Keratinocyte (primary cell): ENCODE results near the gene IFNA6. TPM values are rescaled to one million over a fixed set of nuclear protein-coding genes. Genes with fewer than 3 reads are reported as not detected.

Source experiments
- DNase-seq: peaks from one replicate; pipeline ENCODE4 v3.0.0-alpha.2; 2011; ENCODE audit warnings: low read depth, missing footprints, low spot score
- FAIRE-seq: peaks from 2 replicates; lab custom pipeline; 2011; peaks lifted over from hg19 to GRCh38; lab: Jason Lieb, UNC
- H2AFZ ChIP-seq: 2 replicates; pipeline ENCODE4 v1.6.0; 2012; ENCODE audit warnings: low read length, control low read depth, inconsistent platforms; ENCODE audit not compliant: control insufficient read depth
- H3K27ac ChIP-seq: 2 replicates; pipeline ENCODE4 v1.5.1; 2011; ENCODE audit warnings: low read length; ENCODE audit not compliant: control insufficient read depth, insufficient read depth
- H3K27me3 ChIP-seq: 3 replicates; pipeline ENCODE4 v1.6.0; 2011; ENCODE audit warnings: low read length; ENCODE audit not compliant: control insufficient read depth, insufficient read depth; ENCODE audit errors: extremely low read depth
- H3K36me3 ChIP-seq, 2 experiments: 2 replicates in 1 of 2; 3 replicates in 1 of 2; pipeline ENCODE4 v1.5.1; 2011; ENCODE audit warnings: low read length in 2 of 2, mild to moderate bottlenecking in 1 of 2; ENCODE audit not compliant: control insufficient read depth in 2 of 2, insufficient read depth in 2 of 2; ENCODE audit errors: extremely low read depth in 1 of 2
- H3K4me1 ChIP-seq: 3 replicates; pipeline ENCODE4 v1.5.1; 2011; ENCODE audit warnings: low read length; ENCODE audit not compliant: control insufficient read depth, insufficient read depth; ENCODE audit errors: extremely low read depth
- H3K4me2 ChIP-seq: 3 replicates; pipeline ENCODE4 v1.6.0; 2011; ENCODE audit warnings: low read depth, low read length; ENCODE audit not compliant: control insufficient read depth, insufficient read depth; ENCODE audit errors: extremely low read depth
- H3K4me3 ChIP-seq, 3 experiments: fragments of 200-600 bp in 1 of 3; sonication (generic) in 1 of 3; 2 replicates in 2 of 3; 3 replicates in 1 of 3; pipeline ENCODE4 v1.5.1; 2011 to 2016; ENCODE audit warnings: low read length in 3 of 3, mild to moderate bottlenecking in 3 of 3, control low read depth in 2 of 3, inconsistent platforms in 1 of 3, low read depth in 1 of 3, mixed read lengths in 1 of 3, mixed run types in 1 of 3, moderate library complexity in 1 of 3; ENCODE audit not compliant: control insufficient read depth in 2 of 3, insufficient read depth in 2 of 3; ENCODE audit errors: extremely low read depth in 1 of 3
- H3K79me2 ChIP-seq: 2 replicates; pipeline ENCODE4 v1.6.0; 2012; ENCODE audit warnings: low read length; ENCODE audit not compliant: control insufficient read depth, insufficient read depth
- H3K9ac ChIP-seq: 3 replicates; pipeline ENCODE4 v1.6.0; 2011; ENCODE audit warnings: low read length; ENCODE audit not compliant: control insufficient read depth, insufficient read depth; ENCODE audit errors: extremely low read depth
- H3K9me1 ChIP-seq: 3 replicates; pipeline ENCODE4 v1.6.0; 2011; ENCODE audit warnings: low read length; ENCODE audit not compliant: control insufficient read depth, insufficient read depth; ENCODE audit errors: extremely low read depth
- H3K9me3 ChIP-seq: 2 replicates; pipeline ENCODE4 v1.5.1; 2012; ENCODE audit warnings: low read depth, low read length; ENCODE audit not compliant: control insufficient read depth
- H4K20me1 ChIP-seq: 3 replicates; pipeline ENCODE4 v1.6.0; 2011; ENCODE audit warnings: low read length; ENCODE audit not compliant: control insufficient read depth, insufficient read depth; ENCODE audit errors: extremely low read depth
- CTCF ChIP-seq, 3 experiments: IDR thresholded peaks in 1 of 3; conservative IDR thresholded peaks in 1 of 3; optimal IDR thresholded peaks in 1 of 3; 2 replicates in 2 of 3; 3 replicates in 1 of 3; pipeline versions ENCODE3 to v1.5.1; 2011; ENCODE audit warnings: low read length in 3 of 3, mild to moderate bottlenecking in 3 of 3, moderate library complexity in 2 of 3, control low read depth in 1 of 3, inconsistent platforms in 1 of 3; ENCODE audit not compliant: insufficient read depth in 2 of 3; ENCODE audit errors: extremely low read depth in 1 of 3
- EZH2 ChIP-seq: IDR thresholded peaks from one replicate; pipeline ENCODE4 v1.6.1; 2012; ENCODE audit warnings: inconsistent platforms, mild to moderate bottlenecking, low read length, moderate library complexity
- dilution Hi-C: fragments of 300-500 bp; cut with MboI; formaldehyde crosslinking; loops from one replicate; pipeline ENCODE4 v1.7.0; 2020; ENCODE audit warnings: low sequenced_read_pairs; ENCODE audit not compliant: extremely low pct_ligation_motif_present
- polyA plus RNA-seq, 5 experiments: library from polyadenylated mRNA; depleted of rRNA in 3 of 5; stranded (reverse) in 3 of 5; stranded (forward) in 1 of 5; unstranded in 1 of 5; fragments of >200 nt; gene quantifications; 1 replicate in 1 of 5; 2 replicates in 3 of 5; 3 replicates in 1 of 5; pipeline versions ENCODE4 v1.2.1 to v1.2.3, GENCODE V29; 2011 to 2012; ENCODE audit warnings: missing spikeins in 2 of 5, low read depth in 1 of 5, low replicate concordance in 1 of 5

Gene IFNA6
- polyA plus RNA-seq, 1 donor (not counting 4 experiments of a cell fraction or from before 2014, with no cell fraction given), result not detected

GRCh38 chr9:21398955-21399489 lies 48.3 kb upstream of the IFNA6 start:
- H4K20me1 ChIP-seq, result no peaks in the 10 kb centered on the region
- no peak overlapping the region for H2AFZ ChIP-seq
- no peak for FAIRE-seq
- no peak overlapping the region for H3K27ac ChIP-seq
- H3K9me3 ChIP-seq, result no peaks in the 10 kb centered on the region
- dilution Hi-C loops, result no loop called here
- TF ChIP-seq EZH2 (no peak), CTCF (optimal IDR thresholded peaks at IDR 0.05 in 1 of 3, IDR thresholded peaks at IDR 0.05 in 1 of 3, conservative IDR thresholded peaks at IDR 0.05 in 1 of 3; ENCODE audit: extremely low read depth in 1 of 3, insufficient read depth in 2 of 3, low read length in 3 of 3) (no peak)
- H3K4me1 ChIP-seq, result no peaks in the 10 kb centered on the region
- H3K9ac ChIP-seq, result no peak overlapping the region
- no peak overlapping the region for H3K4me2 ChIP-seq
- H3K4me3 ChIP-seq, result no peak overlapping the region
- no peaks in the 10 kb centered on the region for H3K36me3 ChIP-seq
- no peaks in the 10 kb centered on the region for H3K9me1 ChIP-seq
- no peak for DNase-seq
- H3K79me2 ChIP-seq, result no peaks in the 10 kb centered on the region
- peaks cover 57% of the 10 kb centered on the region for H3K27me3 ChIP-seq

- Histone ChIP-seq H3K4me1 (no peaks in the 10 kb centered on the region), H3K9me1 (no peaks in the 10 kb centered on the region), H3K9ac (no peak overlapping the region), H3K27ac (no peak overlapping the region), H4K20me1 (no peaks in the 10 kb centered on the region), H3K79me2 (no peaks in the 10 kb centered on the region), H3K36me3 (no peaks in the 10 kb centered on the region), H3K27me3 (peaks cover 60% of the 10 kb centered on the region), H3K4me3 (peak overlapping the region in 1 of 3 experiments; percentile 35), H2AFZ (no peak overlapping the region), H3K4me2 (peak overlapping the region; percentile 76), H3K9me3 (no peaks in the 10 kb centered on the region)
- DNase-seq (no peak), FAIRE-seq (no peak)
- dilution Hi-C loops, result no loop called here
- peak; percentile 60 to 92 (median 87) for TF ChIP-seq CTCF (optimal IDR thresholded peaks at IDR 0.05 in 1 of 3, IDR thresholded peaks at IDR 0.05 in 1 of 3, conservative IDR thresholded peaks at IDR 0.05 in 1 of 3; ENCODE audit: extremely low read depth in 1 of 3, insufficient read depth in 2 of 3, low read length in 3 of 3)
- TF ChIP-seq EZH2, result peak; percentile 61
Measured at GRCh38 chr9:21395778-21396717, 45.4 kb upstream of the IFNA6 start.
